GM23338 (cell line): ENCODE data around the gene RFWD3.

ENCODE experiments used
- EZH2 ChIP-seq: fragments of 200-600 bp; sonication (generic); IDR thresholded peaks from one replicate; pipeline ENCODE4 v1.8.0; 2017; ENCODE audit warnings: antibody characterized with exemption, mild to moderate bottlenecking, low read depth; ENCODE audit not compliant: unreplicated experiment
- EZH2phosphoT487 ChIP-seq: fragments of 200-600 bp; sonication (generic); IDR thresholded peaks from one replicate; pipeline ENCODE4 v1.8.1; 2018; ENCODE audit warnings: antibody characterized with exemption; ENCODE audit not compliant: unreplicated experiment
- POLR2AphosphoS5 ChIP-seq: IDR thresholded peaks from 2 replicates; pipeline ENCODE4 v1.6.1; 2016; ENCODE audit warnings: antibody characterized with exemption, low read depth
- TF ChIP-seq, protein P1 (sequence below), 2 experiments: fragments of 200-600 bp in 1 of 2; sonication (generic) in 1 of 2; conservative IDR thresholded peaks; 2 replicates each; pipeline versions ENCODE4 v1.5.1 to v1.6.1; 2016 to 2017; ENCODE audit warnings: antibody characterized with exemption in 2 of 2, low read depth in 2 of 2, mild to moderate bottlenecking in 2 of 2, moderate library complexity in 1 of 2
- TF ChIP-seq, protein P2 (sequence below): IDR thresholded peaks from one replicate; pipeline ENCODE4 v1.6.1; 2018; ENCODE audit warnings: antibody characterized with exemption; ENCODE audit not compliant: unreplicated experiment

DNA sequence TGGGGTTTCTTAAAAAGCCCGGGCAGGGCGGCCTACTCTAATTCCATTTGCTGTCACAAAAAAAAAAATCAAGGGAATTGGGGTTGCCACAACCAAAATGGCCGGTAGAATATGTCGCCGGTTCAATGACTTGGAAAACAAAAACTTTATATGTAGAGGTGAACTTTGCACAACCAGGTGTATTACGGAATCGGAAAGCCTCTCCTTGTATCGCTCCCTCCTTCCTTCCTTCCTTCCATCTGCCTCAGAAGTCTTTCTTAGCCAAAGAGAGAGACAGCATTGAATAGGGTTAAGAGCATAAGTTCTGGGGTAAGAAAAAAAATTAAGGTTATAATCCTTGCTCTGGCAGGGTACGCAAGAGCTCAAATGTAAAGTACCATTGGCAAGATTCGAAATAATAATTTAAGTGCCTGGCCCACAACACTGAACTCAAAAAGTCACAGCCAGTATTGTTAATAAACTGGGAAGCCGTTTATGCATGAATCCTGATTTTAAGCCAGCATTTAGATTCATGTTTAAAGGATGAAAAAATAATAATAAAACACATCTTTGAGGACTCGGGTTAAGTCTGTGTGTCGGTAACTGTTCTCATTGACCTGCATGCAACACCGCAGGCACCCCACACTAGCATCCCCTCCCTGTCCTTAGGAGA lies 59.2 kb downstream of the RFWD3 start:
- TF ChIP-seq, protein P1, sequence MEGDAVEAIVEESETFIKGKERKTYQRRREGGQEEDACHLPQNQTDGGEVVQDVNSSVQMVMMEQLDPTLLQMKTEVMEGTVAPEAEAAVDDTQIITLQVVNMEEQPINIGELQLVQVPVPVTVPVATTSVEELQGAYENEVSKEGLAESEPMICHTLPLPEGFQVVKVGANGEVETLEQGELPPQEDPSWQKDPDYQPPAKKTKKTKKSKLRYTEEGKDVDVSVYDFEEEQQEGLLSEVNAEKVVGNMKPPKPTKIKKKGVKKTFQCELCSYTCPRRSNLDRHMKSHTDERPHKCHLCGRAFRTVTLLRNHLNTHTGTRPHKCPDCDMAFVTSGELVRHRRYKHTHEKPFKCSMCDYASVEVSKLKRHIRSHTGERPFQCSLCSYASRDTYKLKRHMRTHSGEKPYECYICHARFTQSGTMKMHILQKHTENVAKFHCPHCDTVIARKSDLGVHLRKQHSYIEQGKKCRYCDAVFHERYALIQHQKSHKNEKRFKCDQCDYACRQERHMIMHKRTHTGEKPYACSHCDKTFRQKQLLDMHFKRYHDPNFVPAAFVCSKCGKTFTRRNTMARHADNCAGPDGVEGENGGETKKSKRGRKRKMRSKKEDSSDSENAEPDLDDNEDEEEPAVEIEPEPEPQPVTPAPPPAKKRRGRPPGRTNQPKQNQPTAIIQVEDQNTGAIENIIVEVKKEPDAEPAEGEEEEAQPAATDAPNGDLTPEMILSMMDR (conservative IDR thresholded peaks at IDR 0.05; ENCODE audit: low read depth in 2 of 2) = no peak
- TF ChIP-seq POLR2AphosphoS5 (0 out of 2 replicates have a peak, but pooled peaks have one; percentile 18), EZH2phosphoT487 (no peak), EZH2 (no peak)
- TF ChIP-seq, protein P2, sequence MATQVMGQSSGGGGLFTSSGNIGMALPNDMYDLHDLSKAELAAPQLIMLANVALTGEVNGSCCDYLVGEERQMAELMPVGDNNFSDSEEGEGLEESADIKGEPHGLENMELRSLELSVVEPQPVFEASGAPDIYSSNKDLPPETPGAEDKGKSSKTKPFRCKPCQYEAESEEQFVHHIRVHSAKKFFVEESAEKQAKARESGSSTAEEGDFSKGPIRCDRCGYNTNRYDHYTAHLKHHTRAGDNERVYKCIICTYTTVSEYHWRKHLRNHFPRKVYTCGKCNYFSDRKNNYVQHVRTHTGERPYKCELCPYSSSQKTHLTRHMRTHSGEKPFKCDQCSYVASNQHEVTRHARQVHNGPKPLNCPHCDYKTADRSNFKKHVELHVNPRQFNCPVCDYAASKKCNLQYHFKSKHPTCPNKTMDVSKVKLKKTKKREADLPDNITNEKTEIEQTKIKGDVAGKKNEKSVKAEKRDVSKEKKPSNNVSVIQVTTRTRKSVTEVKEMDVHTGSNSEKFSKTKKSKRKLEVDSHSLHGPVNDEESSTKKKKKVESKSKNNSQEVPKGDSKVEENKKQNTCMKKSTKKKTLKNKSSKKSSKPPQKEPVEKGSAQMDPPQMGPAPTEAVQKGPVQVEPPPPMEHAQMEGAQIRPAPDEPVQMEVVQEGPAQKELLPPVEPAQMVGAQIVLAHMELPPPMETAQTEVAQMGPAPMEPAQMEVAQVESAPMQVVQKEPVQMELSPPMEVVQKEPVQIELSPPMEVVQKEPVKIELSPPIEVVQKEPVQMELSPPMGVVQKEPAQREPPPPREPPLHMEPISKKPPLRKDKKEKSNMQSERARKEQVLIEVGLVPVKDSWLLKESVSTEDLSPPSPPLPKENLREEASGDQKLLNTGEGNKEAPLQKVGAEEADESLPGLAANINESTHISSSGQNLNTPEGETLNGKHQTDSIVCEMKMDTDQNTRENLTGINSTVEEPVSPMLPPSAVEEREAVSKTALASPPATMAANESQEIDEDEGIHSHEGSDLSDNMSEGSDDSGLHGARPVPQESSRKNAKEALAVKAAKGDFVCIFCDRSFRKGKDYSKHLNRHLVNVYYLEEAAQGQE = no peak
